ENCODE results near the gene USH1C.

DNA sequence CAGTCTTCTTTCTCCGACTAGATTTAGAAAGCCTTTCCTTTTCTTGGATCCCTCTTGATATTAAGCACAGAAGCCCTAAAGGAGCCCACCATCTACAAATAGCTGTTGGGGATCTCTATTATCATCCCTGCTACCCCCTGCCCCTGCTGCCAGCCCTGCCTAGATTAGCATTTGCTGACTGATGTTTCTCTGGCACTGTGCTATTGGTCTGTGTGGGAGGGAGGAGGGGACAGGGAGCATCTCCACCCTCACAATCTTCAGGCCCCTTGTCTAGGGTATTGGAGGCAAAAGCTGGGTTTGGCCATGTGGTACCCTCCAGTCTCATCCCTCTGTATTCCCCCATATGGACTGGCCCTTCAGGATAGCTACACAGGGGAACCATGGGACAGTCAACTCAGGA is 6.2 kb downstream of the USH1C start:
- no peak for TF ChIP-seq POLR2A (IDR thresholded peaks at IDR 0.05; ENCODE audit: low read depth, low read length)
- no peak for TF ChIP-seq CTCF (conservative IDR thresholded peaks at IDR 0.05; ENCODE audit: low read depth, low read length)
- no peak for TF ChIP-seq MAFK (IDR thresholded peaks at IDR 0.05; ENCODE audit: low read depth, low read length)
- TF ChIP-seq CHD1 (IDR thresholded peaks at IDR 0.05; ENCODE audit: low read depth, low read length): no peak

All from IMR-90 (cell line).